Upper lobe of left lung (tissue), 4 donors: Measurements from ENCODE around the gene PUM2.

ENCODE experiments used
- CTCF ChIP-seq, 6 experiments: fragments of 450-650 bp in 4 of 6; fragments of 200-600 bp in 2 of 6; sonication (generic) in 2 of 6; IDR thresholded peaks; one replicate each; pipeline ENCODE4 v1.5.1; 2016 to 2019; ENCODE audit warnings: antibody characterized with exemption in 6 of 6
- POLR2A ChIP-seq, 4 donors: fragments of 450-650 bp; IDR thresholded peaks; one replicate each; pipeline ENCODE4 v1.5.1; 2016 to 2017; ENCODE audit warnings: antibody characterized with exemption in 4 of 4, mild to moderate bottlenecking in 2 of 4

- TF ChIP-seq CTCF (IDR thresholded peaks at IDR 0.05) (no peak), POLR2A (IDR thresholded peaks at IDR 0.05) (no peak)
Observed at GRCh38 chr2:20211420-20211819, 139.2 kb downstream of the PUM2 start.
